IMR-90 (cell line): Measurements from ENCODE around the gene TTLL7. TPM values are rescaled to one million over a fixed set of nuclear protein-coding genes. Genes with fewer than 3 reads are reported as not detected.

Source experiments
- ATAC-seq: fragments of 200-7000 bp; cut with Tn5 transposase; 2 replicates; pipeline ENCODE4 v1.9.1; 2020; ENCODE audit warnings: low read depth, mild to moderate bottlenecking, moderate library complexity
- BruUV-seq: library from RNA; stranded (reverse); fragments of 400-500 nt; replicated peaks from 2 replicates; lab custom pipeline; 2021; lab: Mats Ljungman, UMichigan
- CTCF ChIA-PET: fragments of 300-600 bp; formaldehyde crosslinking; extraction: SDS; loops from one replicate; lab custom pipeline; 2021; ENCODE audit warnings: antibody characterized with exemption; lab: Yijun Ruan, JAX
- POLR2A ChIA-PET: fragments of 300-600 bp; sonication (Branson Sonifier 250); formaldehyde crosslinking; loops from one replicate; lab custom pipeline; 2022; ENCODE audit warnings: antibody characterized with exemption; ENCODE audit not compliant: unreplicated experiment; lab: Charles Lee
- DNase-seq: peaks from one replicate; pipeline ENCODE4 v3.0.0; 2013
- H2AFZ ChIP-seq: replicated peaks from 2 replicates; pipeline ENCODE3; 2013; ENCODE audit warnings: low read length, mild to moderate bottlenecking; ENCODE audit not compliant: poor library complexity
- H2AK5ac ChIP-seq: 2 replicates; pipeline ENCODE4 v1.6.1; 2013; ENCODE audit warnings: low read depth, low read length, inconsistent platforms
- H2AK9ac ChIP-seq: replicated peaks from 2 replicates; pipeline ENCODE3; 2013; ENCODE audit warnings: mild to moderate bottlenecking, low read depth, low read length, moderate library complexity; ENCODE audit not compliant: poor library complexity
- H2BK120ac ChIP-seq: 2 replicates; pipeline ENCODE4 v1.6.1; 2013; ENCODE audit warnings: low read depth, low read length, inconsistent platforms
- H2BK15ac ChIP-seq: 3 replicates; pipeline ENCODE4 v1.6.1; 2013; ENCODE audit warnings: low read depth, low read length, inconsistent platforms
- H2BK20ac ChIP-seq: 2 replicates; pipeline ENCODE4 v1.6.1; 2013; ENCODE audit warnings: low read depth, mild to moderate bottlenecking, inconsistent platforms, low read length, moderate library complexity
- H2BK5ac ChIP-seq: 2 replicates; pipeline ENCODE4 v1.6.1; 2013; ENCODE audit warnings: mild to moderate bottlenecking, low read depth, low read length, inconsistent platforms; ENCODE audit not compliant: poor library complexity, severe bottlenecking
- H3K14ac ChIP-seq: replicated peaks from 2 replicates; pipeline ENCODE4 v1.6.1; 2013; ENCODE audit warnings: low read depth, low read length, inconsistent platforms
- H3K18ac ChIP-seq: 2 replicates; pipeline ENCODE4 v1.6.1; 2013; ENCODE audit warnings: low read depth, low read length, control low read depth
- H3K23ac ChIP-seq: 2 replicates; pipeline ENCODE4 v1.6.1; 2013; ENCODE audit warnings: low read depth, low read length, inconsistent platforms
- H3K27ac ChIP-seq: 2 replicates; pipeline ENCODE4 v1.5.1; 2013; ENCODE audit warnings: mild to moderate bottlenecking, control low read depth, low read length; ENCODE audit not compliant: insufficient read depth
- H3K27me3 ChIP-seq: 2 replicates; pipeline ENCODE4 v1.6.1; 2013; ENCODE audit warnings: low read length; ENCODE audit not compliant: control insufficient read depth, insufficient read depth
- H3K36me3 ChIP-seq: 2 replicates; pipeline ENCODE4 v1.6.1; 2013; ENCODE audit warnings: low read length, mixed read lengths; ENCODE audit not compliant: control insufficient read depth, insufficient read depth
- H3K4ac ChIP-seq: 2 replicates; pipeline ENCODE4 v1.6.1; 2013; ENCODE audit warnings: low read depth, low read length, inconsistent platforms
- H3K4me1 ChIP-seq: 2 replicates; pipeline ENCODE4 v1.6.1; 2013; ENCODE audit warnings: low read length, mixed read lengths; ENCODE audit not compliant: control insufficient read depth, insufficient read depth
- H3K4me2 ChIP-seq: 2 replicates; pipeline ENCODE4 v1.6.1; 2013; ENCODE audit warnings: low read depth, mild to moderate bottlenecking, control low read depth, low read length, moderate library complexity
- H3K4me3 ChIP-seq: 2 replicates; pipeline ENCODE4 v1.5.1; 2013; ENCODE audit warnings: low read depth, mild to moderate bottlenecking, control low read depth, low read length, moderate library complexity; ENCODE audit not compliant: insufficient read depth
- H3K56ac ChIP-seq: 2 replicates; pipeline ENCODE4 v1.6.1; 2013; ENCODE audit warnings: low read length, inconsistent platforms; ENCODE audit not compliant: insufficient read depth; ENCODE audit errors: extremely low read depth
- H3K79me1 ChIP-seq, 2 experiments: 2 replicates each; pipeline ENCODE4 v1.6.1; 2013; ENCODE audit warnings: low read length in 2 of 2, inconsistent platforms in 1 of 2, low read depth in 1 of 2
- H3K9ac ChIP-seq: 2 replicates; pipeline ENCODE4 v1.6.1; 2013; ENCODE audit warnings: low read depth, low read length, control low read depth
- H3K9me1 ChIP-seq: 2 replicates; pipeline ENCODE4 v1.6.1; 2013; ENCODE audit warnings: low read length, inconsistent platforms; ENCODE audit not compliant: insufficient read depth
- H3K9me3 ChIP-seq: 2 replicates; pipeline ENCODE4 v1.6.1; 2013; ENCODE audit warnings: low read length; ENCODE audit not compliant: control insufficient read depth, insufficient read depth
- H4K20me1 ChIP-seq: 2 replicates; pipeline ENCODE4 v1.6.1; 2013; ENCODE audit warnings: low read length, inconsistent platforms; ENCODE audit not compliant: insufficient read depth
- H4K5ac ChIP-seq: 2 replicates; pipeline ENCODE4 v1.6.1; 2013; ENCODE audit warnings: mild to moderate bottlenecking, low read depth, low read length, control low read depth
- H4K8ac ChIP-seq, 2 experiments: 2 replicates each; pipeline ENCODE4 v1.6.1; 2013; ENCODE audit warnings: low read depth in 2 of 2, low read length in 2 of 2, control low read depth in 1 of 2, inconsistent platforms in 1 of 2
- H4K91ac ChIP-seq: 2 replicates; pipeline ENCODE4 v1.6.1; 2013; ENCODE audit warnings: low read depth, low read length, inconsistent platforms; ENCODE audit not compliant: insufficient read depth
- BHLHE40 ChIP-seq: fragments of 150-350 bp; IDR thresholded peaks from 2 replicates; pipeline ENCODE4 v1.6.1; 2016; ENCODE audit warnings: mild to moderate bottlenecking, low read depth, low read length
- CHD1 ChIP-seq: IDR thresholded peaks from 2 replicates; pipeline ENCODE4 v1.6.1; 2012; ENCODE audit warnings: low read depth, low read length, improper control_type of control experiment
- POLR2A ChIP-seq: IDR thresholded peaks from 2 replicates; pipeline ENCODE4 v1.6.1; 2012; ENCODE audit warnings: mild to moderate bottlenecking, low read depth, low read length
- WGBS, 2 experiments: methylation state at CpG; one replicate each; pipeline versions ENCODE4 v1.1.5 to v1.1.7; 2013; ENCODE audit warnings: missing lambda C conversion rate in 2 of 2; ENCODE audit not compliant: insufficient read length in 1 of 2; ENCODE audit errors: extremely low coverage in 2 of 2; 5-methylcytosine and 5-hydroxymethylcytosine counted together
- dilution Hi-C: fragments of 300-500 bp; cut with HindIII; formaldehyde crosslinking; loops from one replicate; pipeline ENCODE4 v1.14.3; 2018; ENCODE audit warnings: low sequenced_read_pairs; ENCODE audit not compliant: unreplicated experiment
- in situ Hi-C: fragments of 300-500 bp; cut with MboI; formaldehyde crosslinking; loops from 3 replicates; pipeline ENCODE4 v1.14.3; 2019; ENCODE audit warnings: low sequenced_read_pairs, inconsistent platforms, mixed read lengths
- intact Hi-C: fragments of 100-400 bp; cut with micrococcal nuclease; formaldehyde crosslinking; loops from 2 replicates; pipeline ENCODE4 v1.10.0; 2022
- polyA plus RNA-seq, 3 experiments: library from polyadenylated mRNA; depleted of rRNA; stranded (reverse); fragments of >200 nt; gene quantifications; 2 replicates each; pipeline ENCODE4 v1.2.3, GENCODE V29; 2012; ENCODE audit warnings: low replicate concordance in 1 of 3
- total RNA-seq: library from RNA; depleted of rRNA; stranded (reverse); fragments of >200 nt; gene quantifications from 2 replicates; pipeline ENCODE4 v1.2.3, GENCODE V29; 2012

The TTLL7 gene
- total and polyA plus RNA-seq, 2 of the 4 experiments (the other 2 are of a cell fraction), result 5.7 to 8.1 TPM

DNA sequence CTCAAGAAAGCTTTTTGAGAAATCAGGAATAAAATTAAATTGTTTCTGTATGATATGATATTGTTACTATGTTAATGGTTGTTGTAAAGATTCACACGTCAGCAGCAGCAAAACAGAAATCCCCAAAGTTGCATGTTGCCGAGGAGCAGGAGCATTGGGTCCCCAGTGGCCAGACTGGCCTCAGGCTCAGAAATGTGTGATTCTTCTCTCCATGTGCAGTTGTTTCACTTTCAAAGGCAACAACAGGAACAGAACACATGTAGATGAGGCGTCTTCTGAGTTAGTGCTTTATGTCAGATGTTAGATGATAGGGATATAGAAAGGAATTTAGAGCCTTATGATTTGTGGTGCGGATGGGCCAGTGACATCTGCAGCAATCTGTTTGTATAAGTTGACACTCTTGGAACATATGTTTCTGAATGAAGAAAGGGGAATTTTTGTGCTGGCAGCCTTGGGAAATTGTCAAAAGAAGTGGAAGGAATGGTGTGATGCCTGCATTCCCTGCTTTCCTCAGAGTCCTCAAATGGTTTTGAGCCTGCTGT, 2.1 kb upstream of the TTLL7 start:
- Histone ChIP-seq H3K56ac (no peak overlapping the region), H3K23ac (no peak overlapping the region), H3K27me3 (no peaks in the 10 kb centered on the region), H2BK15ac (no peak overlapping the region; the same call in 2 of the 3 replicates), H3K4me3 (no peak overlapping the region), H2AK9ac (no peak overlapping the region), H3K4me1 (no peaks in the 10 kb centered on the region; the same call in 1 of the 2 replicates), H3K18ac (no peak overlapping the region), H4K91ac (no peak overlapping the region), H3K4ac (no peak overlapping the region), H4K8ac (no peak overlapping the region), H2BK120ac (peak overlapping the region; percentile 0; the same call in 1 of the 2 replicates), H3K4me2 (no peak overlapping the region), H3K27ac (no peak overlapping the region), H3K36me3 (no peaks in the 10 kb centered on the region), H2AK5ac (no peak overlapping the region), H2BK20ac (no peak overlapping the region), H3K79me1 (peaks cover 5 to 13% of the 10 kb centered on the region in 2 experiments; a peak in 2 of 4 replicates), H2AFZ (no peak overlapping the region), H2BK5ac (no peak overlapping the region), H3K9ac (no peak overlapping the region), H4K5ac (no peak overlapping the region), H3K9me1 (peaks cover 2% of the 10 kb centered on the region; the same call in 1 of the 2 replicates), H3K9me3 (no peaks in the 10 kb centered on the region), H3K14ac (0 out of 2 replicates have a peak overlapping the region, but pooled peaks have one; percentile 5), H4K20me1 (no peaks in the 10 kb centered on the region; the same call in 1 of the 2 replicates)
- TF ChIP-seq BHLHE40 (no peak), CHD1 (no peak), POLR2A (no peak)
- dilution Hi-C loops, result no loop called here
- BruUV-seq, result no TSS peak
- ChIA-PET POLR2A (no interaction called here), CTCF (interaction anchor here (0.6 to 0.9 kb wide), 2 partner anchors 10 to 51 kb away, joined by 3 to 4 read pairs; no protein-coding TSS in a partner anchor)
- no peak for ATAC-seq
- 76% methylated on average over 2 of the region's 4 CpGs; no CpG with 5 or more reads in 1 of the 2 experiments for WGBS, 2 experiments
- in situ Hi-C loops, result no loop called here
- DNase-seq, result no peak
- intact Hi-C loops, result no loop called here
